GM19023 (cell line): ENCODE measurements around the gene CASD1.

ENCODE experiments used
- ATAC-seq: cut with Tn5 transposase; IDR thresholded peaks from one replicate; pipeline ENCODE4 v1.9.1; 2021; ENCODE audit warnings: mild to moderate bottlenecking, moderate library complexity; ENCODE audit not compliant: unreplicated experiment

CASD1 gene

GRCh38 chr7:94512735-94513564, 3.3 kb downstream of the CASD1 start:
- ATAC-seq = no peak

DNA sequence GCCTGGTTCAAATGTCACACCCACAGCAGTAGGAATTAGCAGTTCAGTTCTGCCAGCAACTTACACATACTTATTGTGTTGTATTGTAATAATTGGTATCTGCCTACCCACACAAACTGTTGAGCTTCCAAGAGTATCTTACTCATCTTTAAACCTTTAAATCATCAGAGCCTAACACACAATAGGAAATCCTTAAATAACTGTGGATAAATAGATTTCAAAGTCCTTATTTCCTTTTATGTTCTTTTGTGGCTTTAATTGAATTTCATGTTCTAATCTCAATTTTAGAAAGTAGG, 3.9 kb downstream of the CASD1 start:
- ATAC-seq = no peak

DNA sequence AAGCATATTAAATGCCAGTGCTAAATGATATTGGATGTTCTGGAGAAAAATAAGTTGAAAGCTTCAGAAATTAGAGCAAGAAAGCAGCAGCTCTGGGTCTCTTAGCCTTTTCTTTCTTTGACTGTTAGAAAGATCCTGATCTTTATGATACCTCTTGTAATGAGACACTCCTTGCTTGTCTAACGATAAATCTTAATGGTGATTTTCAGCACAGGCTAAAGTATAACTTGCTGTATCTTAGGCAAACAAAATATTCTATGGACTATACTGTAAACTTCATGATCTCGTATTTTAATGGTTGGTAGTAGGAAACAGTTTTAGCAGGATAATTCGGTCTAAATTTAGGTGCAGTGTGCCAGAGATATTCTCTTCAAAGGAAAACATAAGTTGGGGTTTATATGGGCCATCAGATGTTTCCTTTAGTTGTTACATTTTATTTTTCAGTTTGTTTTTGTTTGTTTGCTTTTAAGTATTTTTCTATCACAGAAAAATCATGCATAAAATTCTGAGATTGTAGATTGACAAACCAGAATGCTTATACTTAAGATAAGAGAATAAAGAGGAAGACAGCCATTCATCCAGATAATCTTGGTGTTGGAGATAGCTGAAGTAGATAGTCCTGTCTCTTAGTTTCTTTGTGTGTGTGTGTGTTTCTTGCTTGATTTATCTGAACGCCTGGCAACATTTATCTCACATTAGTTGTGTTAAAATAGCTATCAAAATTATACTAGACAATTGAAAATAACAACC, 4.7 kb downstream of the CASD1 start:
- no peak for ATAC-seq

DNA sequence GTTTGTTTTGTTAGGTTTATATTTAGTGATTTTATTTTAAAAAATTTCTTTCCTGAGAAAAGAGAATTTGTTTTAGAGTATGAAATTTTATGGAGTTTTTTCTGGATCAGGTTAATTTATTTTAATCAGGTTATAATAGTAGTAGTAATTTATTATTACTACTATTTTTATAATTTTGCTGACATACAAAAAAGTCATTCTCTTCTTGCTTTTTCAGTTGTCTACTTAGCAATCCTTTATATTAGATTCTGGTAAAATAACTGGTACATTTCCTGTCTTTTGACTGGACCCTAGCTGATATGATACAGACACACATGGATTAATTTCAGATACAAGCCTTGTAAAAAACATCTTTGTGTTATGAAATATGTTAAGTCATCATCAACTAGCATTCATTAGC, 5.3 kb downstream of the CASD1 start:
- no peak for ATAC-seq

GRCh38 chr7:94525923-94526322, 16.3 kb downstream of the CASD1 start:
- ATAC-seq = no peak

DNA sequence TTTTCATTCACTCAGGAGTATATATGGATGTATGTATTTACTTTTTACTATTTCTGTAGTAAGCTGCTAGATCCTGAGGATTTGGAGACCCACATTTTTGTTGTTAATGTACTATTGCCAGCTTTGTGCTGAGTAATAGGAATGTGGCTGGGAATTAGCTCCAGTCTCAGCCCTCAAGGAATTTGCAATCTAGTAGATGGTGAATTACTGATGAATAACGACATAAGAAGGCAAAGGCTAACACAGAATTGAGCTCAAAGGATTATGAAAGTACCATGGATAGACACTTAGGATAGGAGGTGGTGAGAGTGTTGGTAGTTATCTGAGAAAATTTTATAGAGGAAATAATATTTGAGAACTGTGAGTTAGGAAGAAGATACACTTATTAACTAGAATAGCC, 19.9 kb downstream of the CASD1 start:
- no peak for ATAC-seq

DNA sequence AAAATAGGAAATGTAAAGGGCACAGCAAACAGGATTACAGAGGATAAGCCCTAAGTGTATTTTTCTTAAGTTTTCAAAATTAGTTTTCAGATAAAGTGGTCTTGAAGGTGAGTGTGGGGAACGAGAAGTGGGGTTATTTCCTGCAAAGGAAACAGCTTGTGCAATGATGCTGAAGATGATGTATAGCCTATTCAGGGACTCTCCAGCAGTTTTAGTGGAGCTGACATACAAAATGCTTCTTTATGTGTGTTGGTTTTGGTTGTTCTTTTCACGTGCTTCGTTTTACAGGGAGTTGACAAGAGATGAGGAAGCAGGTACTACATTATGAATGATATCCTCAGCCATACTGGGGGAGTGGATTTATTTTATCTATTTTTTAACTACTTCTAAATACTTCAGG, 20.5 kb downstream of the CASD1 start:
- ATAC-seq = no peak

GRCh38 chr7:94532676-94533075, 23.1 kb downstream of the CASD1 start:
- ATAC-seq = no peak

GRCh38 chr7:94540428-94540827, 30.8 kb downstream of the CASD1 start:
- no peak for ATAC-seq

- ATAC-seq = no peak
Observed at GRCh38 chr7:94547126-94547525, 37.5 kb downstream of the CASD1 start.

GRCh38 chr7:94556028-94556427, 46.4 kb downstream of the CASD1 start:
- no peak for ATAC-seq

GRCh38 chr7:94557215-94557614, 47.6 kb downstream of the CASD1 start:
- ATAC-seq = no peak

GRCh38 chr7:94559972-94560371, 50.4 kb downstream of the CASD1 start:
- no peak for ATAC-seq

DNA sequence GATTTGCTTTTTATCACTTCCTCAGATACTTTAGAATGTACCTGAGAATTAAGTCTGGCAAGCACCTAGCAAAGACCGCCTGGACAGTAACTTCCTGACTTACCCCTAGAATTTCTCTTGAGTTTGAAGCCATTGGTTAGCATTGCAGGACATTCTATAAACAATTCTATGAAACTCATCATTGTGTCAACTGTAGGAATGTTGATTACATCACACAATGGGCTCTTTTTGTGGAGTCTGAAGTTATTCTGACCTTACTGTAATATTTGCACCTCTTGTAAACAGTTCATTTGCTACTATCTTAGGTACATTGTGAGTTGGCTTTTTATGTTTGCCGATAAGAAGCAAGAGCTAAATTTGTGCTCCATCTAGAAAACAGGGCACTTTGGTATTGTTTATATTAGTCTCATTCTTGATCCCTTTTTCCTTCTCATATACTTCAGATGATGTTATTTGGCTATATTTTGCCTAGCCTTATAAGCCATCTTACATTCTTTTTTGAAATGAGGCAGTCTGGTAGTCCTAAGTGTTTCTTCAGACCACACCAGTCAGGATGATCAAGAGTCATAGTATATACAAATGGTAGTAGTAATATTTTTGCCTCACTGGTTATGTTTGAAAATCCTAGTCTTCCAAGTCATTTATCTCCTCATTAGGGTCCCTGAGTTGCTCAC, 52.4 kb downstream of the CASD1 start:
- no peak for ATAC-seq

- ATAC-seq = no peak
Observed at GRCh38 chr7:94562525-94562924, 52.9 kb downstream of the CASD1 start.

- no peak for ATAC-seq
Observed at GRCh38 chr7:94565247-94565894, 55.8 kb downstream of the CASD1 start.

- ATAC-seq = no peak
Observed at GRCh38 chr7:94567396-94567795, 57.8 kb downstream of the CASD1 start.

GRCh38 chr7:94571816-94572215, 62.2 kb downstream of the CASD1 start:
- ATAC-seq = no peak

DNA sequence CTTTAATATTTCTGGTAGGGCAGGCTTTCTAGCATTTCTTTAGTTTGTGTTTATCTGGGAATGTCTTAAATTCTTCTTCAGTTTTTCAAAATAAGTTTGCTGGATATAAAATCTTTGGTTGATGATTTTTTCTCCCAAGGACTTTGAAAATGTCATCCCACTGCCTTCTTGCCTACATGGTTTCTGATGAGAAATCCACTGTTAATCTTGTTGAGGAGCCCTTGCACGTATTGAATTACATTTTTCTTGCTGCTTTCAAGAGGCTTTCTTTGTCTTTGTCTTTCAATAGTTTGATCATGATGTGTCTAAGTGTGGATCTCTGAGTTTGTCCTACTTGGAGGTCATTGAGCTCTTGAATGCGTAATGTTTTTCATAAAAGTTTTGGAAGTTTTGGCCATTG, 66.0 kb downstream of the CASD1 start:
- no peak for ATAC-seq

DNA sequence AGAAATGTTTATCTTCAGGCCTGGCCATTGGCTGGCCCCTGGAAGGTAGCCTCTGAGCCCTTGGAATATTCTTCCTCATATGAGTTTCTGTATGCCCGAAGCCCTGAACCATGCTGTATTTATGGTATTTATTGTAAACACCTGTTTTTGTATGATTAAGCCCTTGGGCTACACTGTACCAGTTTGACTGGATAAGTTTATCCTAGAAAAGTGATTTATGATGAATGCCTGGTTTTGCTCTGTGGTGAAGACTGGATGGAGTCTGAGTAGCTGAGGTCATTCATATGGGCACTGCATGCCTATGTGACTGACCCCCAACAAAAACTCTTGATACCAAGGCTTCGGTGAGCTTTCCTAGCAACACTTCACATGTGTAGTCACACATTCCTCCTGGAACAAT, 66.7 kb downstream of the CASD1 start:
- ATAC-seq = no peak

DNA sequence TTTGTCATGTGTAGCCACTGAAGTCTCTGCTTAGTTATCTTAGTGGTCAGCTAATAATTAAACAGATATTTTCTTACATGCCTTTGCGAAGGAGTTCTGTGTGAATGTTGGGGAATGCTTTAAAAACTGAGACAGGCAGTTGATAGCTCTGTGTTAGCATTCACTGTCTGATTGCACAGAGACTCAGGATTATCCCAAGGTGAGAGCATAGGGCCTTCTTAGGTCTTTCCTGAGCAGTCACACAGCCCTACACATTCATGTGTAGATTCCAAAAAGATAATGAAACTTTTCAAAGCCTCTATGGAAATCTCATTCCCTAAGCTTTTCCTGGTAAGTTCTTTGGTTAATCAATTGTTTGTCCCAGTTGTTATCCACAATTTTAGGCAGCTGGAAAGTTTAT, 67.7 kb downstream of the CASD1 start:
- no peak for ATAC-seq

DNA sequence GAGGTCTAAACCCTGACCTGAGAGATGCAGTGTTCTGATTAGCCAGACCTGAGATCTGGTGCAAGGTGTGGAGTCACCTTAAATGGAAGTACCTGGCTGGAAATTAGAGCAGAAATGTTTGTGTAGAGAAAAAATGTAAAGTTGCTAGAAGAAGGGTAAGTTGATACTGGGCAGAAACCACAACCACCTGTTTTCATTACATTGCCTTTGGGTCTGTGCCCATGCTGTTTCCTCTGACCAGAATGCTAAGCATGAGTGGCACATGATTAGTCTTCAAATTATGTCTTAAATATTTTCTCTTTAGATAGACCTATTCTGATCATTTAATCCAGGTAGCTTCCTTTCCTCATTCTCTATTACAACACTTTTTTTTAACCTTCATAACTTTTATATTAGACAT, 69.0 kb downstream of the CASD1 start:
- no peak for ATAC-seq
